Neural cell (in vitro differentiated cells): ENCODE data around the gene MYBBP1A. TPM values are rescaled to one million over a fixed set of nuclear protein-coding genes. Genes with fewer than 3 reads are reported as not detected.

Experiments
- H2AFZ ChIP-seq: fragments of 200-600, 300-800 bp; sonication (generic), shearing (Covaris generic); 2 replicates; pipeline ENCODE4 v1.6.0; 2014; ENCODE audit warnings: low read depth, mild to moderate bottlenecking, antibody characterized with exemption, low read length, moderate library complexity
- H3F3A ChIP-seq: fragments of 200-600 bp; shearing (Covaris generic); 2 replicates; pipeline ENCODE4 v1.6.1; 2016; ENCODE audit warnings: mild to moderate bottlenecking, moderate library complexity, mixed read lengths, antibody characterized with exemption, low read length; ENCODE audit not compliant: insufficient read depth, poor library complexity, severe bottlenecking
- H3K27ac ChIP-seq: fragments of 200-600, 300-800 bp; sonication (generic), shearing (Covaris generic); 2 replicates; pipeline ENCODE4 v1.5.1; 2014; ENCODE audit warnings: mild to moderate bottlenecking, low read length, moderate library complexity
- H3K27me3 ChIP-seq: fragments of 300-800, 200-600 bp; sonication (generic), shearing (Covaris generic); 2 replicates; pipeline ENCODE4 v1.6.0; 2014; ENCODE audit warnings: mild to moderate bottlenecking, low read depth, low read length, moderate library complexity; ENCODE audit not compliant: insufficient read depth
- H3K36me3 ChIP-seq: fragments of 300-800, 200-600 bp; sonication (generic), shearing (Covaris generic); 2 replicates; pipeline ENCODE4 v1.5.1; 2014; ENCODE audit warnings: mild to moderate bottlenecking, antibody characterized with exemption, low read length, moderate library complexity; ENCODE audit not compliant: insufficient read depth
- H3K4me2 ChIP-seq: fragments of 300-800, 200-600 bp; sonication (generic), shearing (Covaris generic); 2 replicates; pipeline ENCODE4 v1.6.0; 2014; ENCODE audit warnings: mild to moderate bottlenecking, low read length
- H3K4me3 ChIP-seq: fragments of 300-800, 200-600 bp; sonication (generic), shearing (Covaris generic); 2 replicates; pipeline ENCODE4 v1.5.1; 2014; ENCODE audit warnings: mild to moderate bottlenecking, low read length, moderate library complexity
- H3K79me2 ChIP-seq: fragments of 200-600 bp; shearing (Covaris generic); replicated peaks from 2 replicates; pipeline ENCODE4 v1.6.0; 2014; ENCODE audit warnings: mild to moderate bottlenecking, low read length, moderate library complexity; ENCODE audit not compliant: insufficient read depth
- H3K9ac ChIP-seq: fragments of 300-800, 200-600 bp; sonication (generic), shearing (Covaris generic); 2 replicates; pipeline ENCODE4 v1.6.1; 2016; ENCODE audit warnings: mild to moderate bottlenecking, low read length, mixed read lengths
- H3K9me2 ChIP-seq: fragments of 200-600 bp; shearing (Covaris generic); 2 replicates; pipeline ENCODE4 v1.6.1; 2016; ENCODE audit warnings: mild to moderate bottlenecking, low read length, mixed read lengths; ENCODE audit not compliant: insufficient read depth
- H3K9me3 ChIP-seq: fragments of 200-600, 300-800 bp; sonication (generic), shearing (Covaris generic); 2 replicates; pipeline ENCODE4 v1.6.1; 2016; ENCODE audit warnings: mild to moderate bottlenecking, mixed run types, low read length, moderate library complexity, mixed read lengths
- H4K20me1 ChIP-seq: fragments of 200-600 bp; shearing (Covaris generic); 2 replicates; pipeline ENCODE4 v1.6.1; 2016; ENCODE audit warnings: mild to moderate bottlenecking, mixed run types; ENCODE audit not compliant: insufficient read depth
- EP300 ChIP-seq: fragments of 450-650 bp; conservative IDR thresholded peaks from 2 replicates; pipeline ENCODE4 v1.6.1; 2014; ENCODE audit warnings: antibody characterized with exemption, mild to moderate bottlenecking, moderate library complexity; ENCODE audit not compliant: poor library complexity, severe bottlenecking
- EZH2 ChIP-seq: fragments of 200-600, 300-800 bp; shearing (Covaris generic), sonication (generic); IDR thresholded peaks from 2 replicates; pipeline ENCODE4 v1.6.1; 2014; ENCODE audit warnings: antibody characterized with exemption, low read length, borderline replicate concordance, mild to moderate bottlenecking; ENCODE audit not compliant: insufficient read depth, poor library complexity, severe bottlenecking
- MXI1 ChIP-seq: fragments of 450-650 bp; conservative IDR thresholded peaks from 2 replicates; pipeline ENCODE4 v1.6.1; 2014; ENCODE audit warnings: antibody characterized with exemption, mild to moderate bottlenecking; ENCODE audit not compliant: poor library complexity, severe bottlenecking
- POLR2AphosphoS5 ChIP-seq: IDR thresholded peaks from 2 replicates; pipeline ENCODE4 v1.6.1; 2012
- RAD21 ChIP-seq: fragments of 450-650 bp; conservative IDR thresholded peaks from 2 replicates; pipeline ENCODE4 v1.6.1; 2014; ENCODE audit warnings: antibody characterized with exemption, mild to moderate bottlenecking, moderate library complexity
- SMC3 ChIP-seq: fragments of 450-650 bp; conservative IDR thresholded peaks from 2 replicates; pipeline ENCODE4 v1.6.1; 2014; ENCODE audit warnings: antibody characterized with exemption, mild to moderate bottlenecking, moderate library complexity; ENCODE audit not compliant: poor library complexity
- TAF1 ChIP-seq: IDR thresholded peaks from 2 replicates; pipeline ENCODE4 v1.6.1; 2012; ENCODE audit warnings: low read depth
- polyA plus RNA-seq: library from polyadenylated mRNA; depleted of rRNA; stranded (reverse); fragments of >200 nt; gene quantifications from 2 replicates; pipeline ENCODE4 v1.2.3, GENCODE V29; 2014
- TF ChIP-seq, protein P1 (sequence below): fragments of 450-650 bp; IDR thresholded peaks from 2 replicates; pipeline ENCODE4 v1.5.1; 2014; ENCODE audit warnings: antibody characterized with exemption, mild to moderate bottlenecking, moderate library complexity; ENCODE audit not compliant: poor library complexity, severe bottlenecking
- TF ChIP-seq, protein P2 (sequence below): IDR thresholded peaks from 2 replicates; pipeline ENCODE4 v1.6.1; 2012; ENCODE audit warnings: borderline replicate concordance

MYBBP1A gene
- polyA plus RNA-seq, 1 donor from 2014 or later = 15.6 TPM

DNA sequence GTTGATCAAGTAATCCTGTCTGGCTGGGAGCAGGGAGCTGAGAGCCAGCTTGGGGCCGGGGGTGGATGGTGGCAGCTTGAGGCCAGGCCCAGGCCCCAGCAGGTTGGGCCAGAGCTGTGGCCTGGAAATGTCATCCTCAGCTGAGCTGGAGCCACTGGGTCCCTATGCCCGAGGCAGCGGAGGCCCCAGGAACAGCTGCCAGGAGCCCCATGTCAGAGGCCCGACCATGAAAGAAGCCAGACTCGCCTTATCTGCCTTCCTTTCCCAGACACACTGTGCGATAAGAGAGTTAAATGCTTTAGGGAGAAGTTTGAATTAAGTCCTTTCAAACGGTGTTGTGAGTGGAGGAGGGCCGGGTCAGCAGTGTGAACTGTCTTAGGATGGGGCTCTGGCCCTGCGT lies 32.6 kb upstream of the MYBBP1A start:
- H3K79me2 ChIP-seq = no peaks in the 10 kb centered on the region
- no peak overlapping the region for H2AFZ ChIP-seq
- no peak overlapping the region for H3K9ac ChIP-seq
- H3K4me2 ChIP-seq = no peak overlapping the region
- no peak for TF ChIP-seq EZH2
- no peak for TF ChIP-seq EP300
- TF ChIP-seq SMC3 = no peak
- TF ChIP-seq, protein P1, sequence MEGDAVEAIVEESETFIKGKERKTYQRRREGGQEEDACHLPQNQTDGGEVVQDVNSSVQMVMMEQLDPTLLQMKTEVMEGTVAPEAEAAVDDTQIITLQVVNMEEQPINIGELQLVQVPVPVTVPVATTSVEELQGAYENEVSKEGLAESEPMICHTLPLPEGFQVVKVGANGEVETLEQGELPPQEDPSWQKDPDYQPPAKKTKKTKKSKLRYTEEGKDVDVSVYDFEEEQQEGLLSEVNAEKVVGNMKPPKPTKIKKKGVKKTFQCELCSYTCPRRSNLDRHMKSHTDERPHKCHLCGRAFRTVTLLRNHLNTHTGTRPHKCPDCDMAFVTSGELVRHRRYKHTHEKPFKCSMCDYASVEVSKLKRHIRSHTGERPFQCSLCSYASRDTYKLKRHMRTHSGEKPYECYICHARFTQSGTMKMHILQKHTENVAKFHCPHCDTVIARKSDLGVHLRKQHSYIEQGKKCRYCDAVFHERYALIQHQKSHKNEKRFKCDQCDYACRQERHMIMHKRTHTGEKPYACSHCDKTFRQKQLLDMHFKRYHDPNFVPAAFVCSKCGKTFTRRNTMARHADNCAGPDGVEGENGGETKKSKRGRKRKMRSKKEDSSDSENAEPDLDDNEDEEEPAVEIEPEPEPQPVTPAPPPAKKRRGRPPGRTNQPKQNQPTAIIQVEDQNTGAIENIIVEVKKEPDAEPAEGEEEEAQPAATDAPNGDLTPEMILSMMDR = no peak
- no peak for TF ChIP-seq POLR2AphosphoS5
- TF ChIP-seq, protein P2, sequence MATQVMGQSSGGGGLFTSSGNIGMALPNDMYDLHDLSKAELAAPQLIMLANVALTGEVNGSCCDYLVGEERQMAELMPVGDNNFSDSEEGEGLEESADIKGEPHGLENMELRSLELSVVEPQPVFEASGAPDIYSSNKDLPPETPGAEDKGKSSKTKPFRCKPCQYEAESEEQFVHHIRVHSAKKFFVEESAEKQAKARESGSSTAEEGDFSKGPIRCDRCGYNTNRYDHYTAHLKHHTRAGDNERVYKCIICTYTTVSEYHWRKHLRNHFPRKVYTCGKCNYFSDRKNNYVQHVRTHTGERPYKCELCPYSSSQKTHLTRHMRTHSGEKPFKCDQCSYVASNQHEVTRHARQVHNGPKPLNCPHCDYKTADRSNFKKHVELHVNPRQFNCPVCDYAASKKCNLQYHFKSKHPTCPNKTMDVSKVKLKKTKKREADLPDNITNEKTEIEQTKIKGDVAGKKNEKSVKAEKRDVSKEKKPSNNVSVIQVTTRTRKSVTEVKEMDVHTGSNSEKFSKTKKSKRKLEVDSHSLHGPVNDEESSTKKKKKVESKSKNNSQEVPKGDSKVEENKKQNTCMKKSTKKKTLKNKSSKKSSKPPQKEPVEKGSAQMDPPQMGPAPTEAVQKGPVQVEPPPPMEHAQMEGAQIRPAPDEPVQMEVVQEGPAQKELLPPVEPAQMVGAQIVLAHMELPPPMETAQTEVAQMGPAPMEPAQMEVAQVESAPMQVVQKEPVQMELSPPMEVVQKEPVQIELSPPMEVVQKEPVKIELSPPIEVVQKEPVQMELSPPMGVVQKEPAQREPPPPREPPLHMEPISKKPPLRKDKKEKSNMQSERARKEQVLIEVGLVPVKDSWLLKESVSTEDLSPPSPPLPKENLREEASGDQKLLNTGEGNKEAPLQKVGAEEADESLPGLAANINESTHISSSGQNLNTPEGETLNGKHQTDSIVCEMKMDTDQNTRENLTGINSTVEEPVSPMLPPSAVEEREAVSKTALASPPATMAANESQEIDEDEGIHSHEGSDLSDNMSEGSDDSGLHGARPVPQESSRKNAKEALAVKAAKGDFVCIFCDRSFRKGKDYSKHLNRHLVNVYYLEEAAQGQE = no peak
- no peak for TF ChIP-seq RAD21
- no peak for TF ChIP-seq TAF1
- no peak for TF ChIP-seq MXI1
- H3K9me3 ChIP-seq = no peaks in the 10 kb centered on the region
- no peaks in the 10 kb centered on the region for H3F3A ChIP-seq
- no peaks in the 10 kb centered on the region for H3K36me3 ChIP-seq
- peaks cover 29% of the 10 kb centered on the region for H3K27me3 ChIP-seq
- no peak overlapping the region for H3K4me3 ChIP-seq
- H3K9me2 ChIP-seq = no peaks in the 10 kb centered on the region
- H3K27ac ChIP-seq = no peak overlapping the region
- H4K20me1 ChIP-seq = no peaks in the 10 kb centered on the region

DNA sequence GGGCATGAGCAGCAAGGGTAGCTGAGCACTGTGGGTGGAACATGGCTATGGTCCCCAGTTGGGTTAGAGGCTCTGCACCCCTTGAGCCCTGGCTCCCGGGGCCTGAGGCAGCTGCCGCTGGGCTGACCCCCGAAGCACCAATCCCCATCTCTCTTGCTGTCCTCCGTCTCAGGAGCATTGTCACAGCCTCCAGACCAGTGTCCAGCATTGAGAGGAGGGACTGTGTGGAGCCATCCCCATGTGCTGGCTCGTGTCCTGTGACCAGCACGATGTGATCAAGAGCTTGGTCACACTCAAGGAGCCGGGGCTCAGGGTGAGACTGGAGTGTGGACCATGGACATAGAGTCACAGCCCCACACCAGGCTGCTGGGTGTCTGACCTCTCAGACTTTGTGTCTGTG lies 32.0 kb upstream of the MYBBP1A start:
- H3K4me2 ChIP-seq = no peak overlapping the region
- H3K4me3 ChIP-seq = no peak overlapping the region
- no peaks in the 10 kb centered on the region for H4K20me1 ChIP-seq
- H3K9me2 ChIP-seq = no peaks in the 10 kb centered on the region
- no peaks in the 10 kb centered on the region for H3F3A ChIP-seq
- H3K9me3 ChIP-seq = no peaks in the 10 kb centered on the region
- H2AFZ ChIP-seq = no peak overlapping the region
- no peak for TF ChIP-seq EP300
- no peak for TF ChIP-seq TAF1
- TF ChIP-seq EZH2 = no peak
- TF ChIP-seq, protein P2 = no peak
- TF ChIP-seq SMC3 = no peak
- TF ChIP-seq POLR2AphosphoS5 = no peak
- TF ChIP-seq MXI1 = no peak
- TF ChIP-seq RAD21 = no peak
- TF ChIP-seq, protein P1 = no peak
- H3K9ac ChIP-seq = no peak overlapping the region
- no peak overlapping the region for H3K27ac ChIP-seq
- H3K79me2 ChIP-seq = no peaks in the 10 kb centered on the region
- H3K36me3 ChIP-seq = no peaks in the 10 kb centered on the region
- peaks cover 29% of the 10 kb centered on the region for H3K27me3 ChIP-seq
